Lower lobe of right lung (tissue), 2 donors: Measurements from ENCODE around the gene BIRC5. TPM values are rescaled to one million over a fixed set of nuclear protein-coding genes. Genes with fewer than 3 reads are reported as not detected.

ENCODE experiments used
- ATAC-seq, 2 donors: fragments of 200-7000 bp; cut with Tn5 transposase; one replicate each; pipeline ENCODE4 v1.9.1; 2020 to 2022; ENCODE audit warnings: mild to moderate bottlenecking in 2 of 2, moderate library complexity in 2 of 2
- DNase-seq: peaks from one replicate; pipeline ENCODE4 v3.0.0-alpha.2; 2020
- H3K27ac ChIP-seq: fragments of 200-600 bp; one replicate; pipeline ENCODE4 v1.8.0; 2022
- H3K27me3 ChIP-seq: fragments of 200-600 bp; one replicate; pipeline ENCODE4 v1.8.0; 2022; ENCODE audit warnings: low read depth
- H3K36me3 ChIP-seq: fragments of 200-600 bp; one replicate; pipeline ENCODE4 v1.8.0; 2022; ENCODE audit warnings: mild to moderate bottlenecking
- H3K4me1 ChIP-seq: fragments of 200-600 bp; one replicate; pipeline ENCODE4 v1.8.0; 2022
- H3K4me3 ChIP-seq: fragments of 200-600 bp; one replicate; pipeline ENCODE4 v1.8.0; 2022; ENCODE audit warnings: mild to moderate bottlenecking
- H3K9me3 ChIP-seq: fragments of 200-600 bp; one replicate; pipeline ENCODE4 v1.8.0; 2022
- CTCF ChIP-seq: fragments of 200-600 bp; IDR thresholded peaks from one replicate; pipeline ENCODE4 v1.8.0; 2022; ENCODE audit warnings: antibody characterized with exemption, mild to moderate bottlenecking
- intact Hi-C: fragments of 100-400 bp; cut with DNase I; formaldehyde crosslinking; loops from one replicate; pipeline ENCODE4 v1.11.0; 2022
- total RNA-seq: library from RNA; stranded (reverse); fragmentation: NEBNext Ultra II Directional; extraction: Animal tissue kit (Norgen Biotek cat#: 25700); gene quantifications from one replicate; pipeline ENCODE4 v1.2.1, GENCODE V29; 2021
- donor health status: DM: no; HTN: yes; CAD: no; lungs with severe emphysema.

BIRC5 gene
- total RNA-seq, 1 donor from 2014 or later = 1.8 TPM

GRCh38 chr17:78210111-78210510 lies 3.9 kb upstream of the BIRC5 start:
- no peak for ATAC-seq
- intact Hi-C loops = no loop called here

GRCh38 chr17:78211032-78211431 lies 3.0 kb upstream of the BIRC5 start:
- Histone ChIP-seq H3K9me3 (no peaks in the 10 kb centered on the region), H3K27ac (no peak overlapping the region), H3K4me1 (peaks cover 12% of the 10 kb centered on the region), H3K36me3 (peaks cover 6% of the 10 kb centered on the region), H3K4me3 (no peak overlapping the region), H3K27me3 (no peaks in the 10 kb centered on the region)
- no peak for ATAC-seq
- no peak for DNase-seq
- TF ChIP-seq CTCF = no peak
- intact Hi-C loops = no loop called here

More at GRCh38 chr17:78210111-78210510, 3.9 kb upstream of the BIRC5 start:
- H3K9me3 ChIP-seq = no peaks in the 10 kb centered on the region
- no peak for DNase-seq
- no peak overlapping the region for H3K27ac ChIP-seq
- TF ChIP-seq CTCF = no peak
- peaks cover 6% of the 10 kb centered on the region for H3K36me3 ChIP-seq
- H3K4me1 ChIP-seq = peaks cover 12% of the 10 kb centered on the region
- H3K27me3 ChIP-seq = no peaks in the 10 kb centered on the region
- H3K4me3 ChIP-seq = no peak overlapping the region

GRCh38 chr17:78214706-78215061 lies 631 bp downstream of the BIRC5 start:
- peak overlapping the region; percentile 55 for H3K4me3 ChIP-seq
- H3K36me3 ChIP-seq = no peaks in the 10 kb centered on the region
- no peak overlapping the region for H3K27ac ChIP-seq
- DNase-seq = no peak
- H3K4me1 ChIP-seq = peaks cover 12% of the 10 kb centered on the region
- no peaks in the 10 kb centered on the region for H3K27me3 ChIP-seq
- TF ChIP-seq CTCF = no peak
- intact Hi-C loops = no loop called here
- ATAC-seq = no peak
- no peaks in the 10 kb centered on the region for H3K9me3 ChIP-seq

- Histone ChIP-seq H3K9me3 (no peaks in the 10 kb centered on the region), H3K4me1 (peaks cover 19% of the 10 kb centered on the region), H3K36me3 (no peaks in the 10 kb centered on the region), H3K4me3 (no peak overlapping the region), H3K27ac (no peak overlapping the region), H3K27me3 (no peaks in the 10 kb centered on the region)
- DNase-seq = no peak
- no peak for TF ChIP-seq CTCF
- no peak for ATAC-seq
- intact Hi-C loops = no loop called here
Measured at GRCh38 chr17:78219396-78220150, 5.5 kb downstream of the BIRC5 start.

GRCh38 chr17:78223061-78223460 lies 9.0 kb downstream of the BIRC5 start:
- H3K27me3 ChIP-seq = no peaks in the 10 kb centered on the region
- H3K36me3 ChIP-seq = no peaks in the 10 kb centered on the region
- TF ChIP-seq CTCF = no peak
- ATAC-seq = no peak
- peak overlapping the region; percentile 31 for H3K27ac ChIP-seq
- no peaks in the 10 kb centered on the region for H3K9me3 ChIP-seq
- H3K4me1 ChIP-seq = peaks cover 23% of the 10 kb centered on the region
- DNase-seq = no peak
- intact Hi-C loops = no loop called here
- no peak overlapping the region for H3K4me3 ChIP-seq
